HG02970 (cell line): ENCODE data around the gene ADAMTS16.

Experiments used
- ATAC-seq: cut with Tn5 transposase; IDR thresholded peaks from one replicate; pipeline ENCODE4 v1.9.1; 2021; ENCODE audit warnings: mild to moderate bottlenecking, moderate library complexity, moderate number of reproducible peaks; ENCODE audit not compliant: unreplicated experiment, low FRiP score

Gene ADAMTS16

GRCh38 chr5:5367739-5368138, 227.6 kb downstream of the ADAMTS16 start:
- no peak for ATAC-seq

GRCh38 chr5:5369051-5369605, 229.0 kb downstream of the ADAMTS16 start:
- no peak for ATAC-seq
